MM.1S (cell line): ENCODE results near the gene ADD3.

ENCODE experiments used
- EZH2phosphoT487 ChIP-seq: fragments of 300-600 bp; sonication (generic); IDR thresholded peaks from 2 replicates; pipeline ENCODE4 v1.6.1; 2018; ENCODE audit warnings: antibody characterized with exemption, low read length
- TF ChIP-seq, protein P1 (sequence below): fragments of 300-600 bp; sonication (generic); IDR thresholded peaks from 2 replicates; pipeline ENCODE4 v1.5.1; 2016; ENCODE audit warnings: antibody characterized with exemption, low read length, mixed read lengths

GRCh38 chr10:110151467-110151866, 143.7 kb downstream of the ADD3 start:
- TF ChIP-seq, protein P1, sequence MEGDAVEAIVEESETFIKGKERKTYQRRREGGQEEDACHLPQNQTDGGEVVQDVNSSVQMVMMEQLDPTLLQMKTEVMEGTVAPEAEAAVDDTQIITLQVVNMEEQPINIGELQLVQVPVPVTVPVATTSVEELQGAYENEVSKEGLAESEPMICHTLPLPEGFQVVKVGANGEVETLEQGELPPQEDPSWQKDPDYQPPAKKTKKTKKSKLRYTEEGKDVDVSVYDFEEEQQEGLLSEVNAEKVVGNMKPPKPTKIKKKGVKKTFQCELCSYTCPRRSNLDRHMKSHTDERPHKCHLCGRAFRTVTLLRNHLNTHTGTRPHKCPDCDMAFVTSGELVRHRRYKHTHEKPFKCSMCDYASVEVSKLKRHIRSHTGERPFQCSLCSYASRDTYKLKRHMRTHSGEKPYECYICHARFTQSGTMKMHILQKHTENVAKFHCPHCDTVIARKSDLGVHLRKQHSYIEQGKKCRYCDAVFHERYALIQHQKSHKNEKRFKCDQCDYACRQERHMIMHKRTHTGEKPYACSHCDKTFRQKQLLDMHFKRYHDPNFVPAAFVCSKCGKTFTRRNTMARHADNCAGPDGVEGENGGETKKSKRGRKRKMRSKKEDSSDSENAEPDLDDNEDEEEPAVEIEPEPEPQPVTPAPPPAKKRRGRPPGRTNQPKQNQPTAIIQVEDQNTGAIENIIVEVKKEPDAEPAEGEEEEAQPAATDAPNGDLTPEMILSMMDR = no peak
- no peak for TF ChIP-seq EZH2phosphoT487
